GM12878 (cell line): ENCODE data around the gene ACTR5. TPM values are rescaled to one million over a fixed set of nuclear protein-coding genes. Genes with fewer than 3 reads are reported as not detected.

Source experiments
- ATAC-seq: fragments of 200-7000 bp; cut with Tn5 transposase; 3 replicates; pipeline ENCODE4 v1.9.1; 2020; ENCODE audit warnings: mild to moderate bottlenecking, moderate library complexity
- BruUV-seq: library from RNA; stranded (reverse); fragments of 400-500 nt; replicated peaks from 2 replicates; lab custom pipeline; 2021; lab: Mats Ljungman, UMichigan
- CTCF ChIA-PET: fragments of 300-600 bp; sonication (Branson Sonifier 250); formaldehyde crosslinking; extraction: SDS; loops from one replicate; lab custom pipeline; 2021; ENCODE audit warnings: inconsistent platforms; lab: Yijun Ruan, JAX
- POLR2A ChIA-PET: fragments of 350-600 bp; formaldehyde crosslinking; extraction: SDS; loops from one replicate; lab custom pipeline; 2021; ENCODE audit warnings: inconsistent platforms; lab: Charles Lee
- RAD21 ChIA-PET: fragments of 300-600 bp; sonication (Branson Sonifier 250); formaldehyde crosslinking; loops from one replicate; lab custom pipeline; 2023; ENCODE audit warnings: antibody characterized with exemption; ENCODE audit not compliant: unreplicated experiment; lab: Charles Lee
- SMC1A ChIA-PET: fragments of 300-600 bp; sonication (Branson Sonifier 250); formaldehyde crosslinking; loops from one replicate; lab custom pipeline; 2023; ENCODE audit not compliant: unreplicated experiment, uncharacterized antibody; lab: Charles Lee
- DNase-seq: peaks from one replicate; pipeline ENCODE4 v3.0.0-alpha.2; 2011; ENCODE audit warnings: low read depth, low spot score
- FAIRE-seq: peaks from 3 replicates; lab custom pipeline; 2011; peaks lifted over from hg19 to GRCh38; lab: Jason Lieb, UNC
- H2AFZ ChIP-seq: 2 replicates; pipeline ENCODE4 v1.6.0; 2011; ENCODE audit warnings: low read depth, low read length, control low read depth; ENCODE audit not compliant: control insufficient read depth
- H3K27ac ChIP-seq: 2 replicates; pipeline ENCODE4 v1.5.1; 2011; ENCODE audit warnings: control low read depth; ENCODE audit not compliant: control insufficient read depth, insufficient read depth
- H3K27me3 ChIP-seq, 2 experiments: replicated peaks in 1 of 2; 2 replicates each; pipeline versions ENCODE4 v1.6.0 to v1.6.1; 2011; ENCODE audit warnings: low read length in 1 of 2; ENCODE audit not compliant: control insufficient read depth in 2 of 2, insufficient read depth in 2 of 2
- H3K36me3 ChIP-seq, 2 experiments: 2 replicates each; pipeline ENCODE4 v1.5.1; 2011; ENCODE audit warnings: low read length in 1 of 2; ENCODE audit not compliant: control insufficient read depth in 2 of 2, insufficient read depth in 2 of 2
- H3K4me1 ChIP-seq: 2 replicates; pipeline ENCODE4 v1.6.1; 2011; ENCODE audit warnings: mild to moderate bottlenecking, low read length, moderate library complexity, mixed read lengths; ENCODE audit not compliant: control insufficient read depth, insufficient read depth
- H3K4me2 ChIP-seq: 2 replicates; pipeline ENCODE4 v1.6.0; 2011; ENCODE audit warnings: control low read depth; ENCODE audit not compliant: control insufficient read depth, insufficient read depth
- H3K4me3 ChIP-seq: fragments of 200-600 bp; sonication (generic); 2 replicates; pipeline ENCODE4 v1.5.1; 2016
- H3K79me2 ChIP-seq: 2 replicates; pipeline ENCODE4 v1.6.0; 2011; ENCODE audit warnings: low read length; ENCODE audit not compliant: control insufficient read depth, insufficient read depth
- H3K9ac ChIP-seq: 2 replicates; pipeline ENCODE4 v1.8.0; 2011; ENCODE audit warnings: low read length, control low read depth, mixed read lengths; ENCODE audit not compliant: control insufficient read depth, insufficient read depth
- H3K9me3 ChIP-seq: replicated peaks from 3 replicates; pipeline ENCODE4 v1.5.1; 2011; ENCODE audit warnings: mild to moderate bottlenecking, low read length; ENCODE audit not compliant: control insufficient read depth, insufficient read depth
- H4K20me1 ChIP-seq: 2 replicates; pipeline ENCODE4 v1.6.0; 2011; ENCODE audit not compliant: control insufficient read depth, insufficient read depth
- ASH2L ChIP-seq: fragments of 300-600, 200-600 bp; sonication (generic); IDR thresholded peaks from 2 replicates; pipeline ENCODE4 v1.6.1; 2017; ENCODE audit warnings: low read depth, mild to moderate bottlenecking, borderline replicate concordance
- BRCA1 ChIP-seq: IDR thresholded peaks from 2 replicates; pipeline ENCODE4 v1.6.1; 2011; ENCODE audit warnings: low read depth, low read length, improper control_type of control experiment
- CBX5 ChIP-seq: sonication (generic); IDR thresholded peaks from 2 replicates; pipeline ENCODE4 v1.6.1; 2016; ENCODE audit warnings: low read depth, moderate library complexity, mild to moderate bottlenecking, inconsistent platforms
- CEBPZ ChIP-seq: fragments of 150-350 bp; IDR thresholded peaks from 2 replicates; pipeline ENCODE4 v1.6.1; 2016; ENCODE audit warnings: low read depth, low read length
- CHD4 ChIP-seq: fragments of 200-600 bp; sonication (generic); IDR thresholded peaks from 2 replicates; pipeline ENCODE4 v1.6.1; 2016; ENCODE audit warnings: mild to moderate bottlenecking
- DPF2 ChIP-seq: fragments of 450-650 bp; IDR thresholded peaks from 2 replicates; pipeline ENCODE4 v1.6.1; 2017; ENCODE audit warnings: mild to moderate bottlenecking
- GATAD2B ChIP-seq: fragments of 450-650 bp; conservative IDR thresholded peaks from 2 replicates; pipeline ENCODE4 v1.6.1; 2017; ENCODE audit warnings: low read depth, mild to moderate bottlenecking, moderate library complexity
- HSF1 ChIP-seq: fragments of 150-350 bp; IDR thresholded peaks from 2 replicates; pipeline ENCODE4 v1.6.1; 2014; ENCODE audit warnings: mild to moderate bottlenecking, low read depth, low read length
- KLF5 ChIP-seq: fragments of 450-650 bp; IDR thresholded peaks from 2 replicates; pipeline ENCODE4 v1.6.1; 2014; ENCODE audit warnings: mild to moderate bottlenecking; ENCODE audit not compliant: partially characterized antibody
- NBN ChIP-seq: fragments of 450-650 bp; IDR thresholded peaks from 2 replicates; pipeline ENCODE4 v1.6.1; 2016
- NFYB ChIP-seq: IDR thresholded peaks from 2 replicates; pipeline ENCODE4 v1.6.1; 2011; ENCODE audit warnings: low read depth, mild to moderate bottlenecking, low read length, improper control_type of control experiment, moderate library complexity; ENCODE audit not compliant: insufficient read depth
- PAX8 ChIP-seq: fragments of 450-650 bp; IDR thresholded peaks from 2 replicates; pipeline ENCODE4 v1.6.1; 2017; ENCODE audit warnings: mild to moderate bottlenecking, moderate library complexity
- POLR2A ChIP-seq: IDR thresholded peaks from 2 replicates; pipeline ENCODE4 v1.6.1; 2011; ENCODE audit warnings: low read depth, mild to moderate bottlenecking, low read length
- RCOR1 ChIP-seq: conservative IDR thresholded peaks from 2 replicates; pipeline ENCODE4 v1.6.1; 2012; ENCODE audit warnings: low read depth, low read length, improper control_type of control experiment
- SP1 ChIP-seq: IDR thresholded peaks from one replicate; pipeline ENCODE4 v1.6.1; 2011; ENCODE audit warnings: low read depth, low read length
- SRF ChIP-seq, 2 experiments: IDR thresholded peaks; 2 replicates each; pipeline ENCODE4 v1.6.1; 2011; ENCODE audit warnings: low read depth in 2 of 2, low read length in 2 of 2, mild to moderate bottlenecking in 1 of 2, moderate library complexity in 1 of 2
- USF2 ChIP-seq: IDR thresholded peaks from 2 replicates; pipeline ENCODE4 v1.6.1; 2011; ENCODE audit warnings: low read depth, low read length, improper control_type of control experiment, borderline replicate concordance
- WGBS: methylation state at CpG from one replicate; pipeline ENCODE4 v1.1.6; 2016; ENCODE audit warnings: low lambda C conversion rate; ENCODE audit not compliant: insufficient replicate concordance, insufficient coverage; ENCODE audit errors: missing lambda C conversion rate; 5-methylcytosine and 5-hydroxymethylcytosine counted together
- in situ Hi-C: fragments of 300-500 bp; cut with MboI; formaldehyde crosslinking; loops from 9 replicates; pipeline ENCODE4 v1.14.3; 2018; ENCODE audit warnings: mixed read lengths
- intact Hi-C: fragments of 100-400 bp; cut with micrococcal nuclease; formaldehyde crosslinking; loops from one replicate; pipeline ENCODE4 v1.14.2; 2022; ENCODE audit not compliant: unreplicated experiment
- polyA plus RNA-seq, 11 experiments: library from polyadenylated mRNA; depleted of rRNA in 4 of 11; unstranded in 6 of 11; stranded (reverse) in 5 of 11; fragments of >200 nt; fragmentation: Nextera tagmentation in 4 of 11; fragmentation: Illumina TruSeq in 1 of 11; extraction: Ambion mirVana in 4 of 11; extraction: Trizol in 1 of 11; gene quantifications; 1 replicate in 1 of 11; 2 replicates in 10 of 11; pipeline versions ENCODE4 v1.2.1 to v1.2.3, GENCODE V29; 2011 to 2016; ENCODE audit warnings: inconsistent platforms in 2 of 11, missing spikeins in 2 of 11, low read depth in 1 of 11
- total RNA-seq, 4 experiments: library from RNA; depleted of rRNA in 3 of 4; stranded (reverse); fragments of >200 nt in 3 of 4; fragmentation: Illumina TruSeq in 1 of 4; extraction: Trizol in 1 of 4; gene quantifications; 2 replicates each; pipeline versions ENCODE4 v1.2.1 to v1.2.3, GENCODE V29; 2013 to 2021
- TF ChIP-seq, protein P1 (sequence below): fragments of 450-650 bp; IDR thresholded peaks from 2 replicates; pipeline ENCODE4 v1.6.1; 2017; ENCODE audit warnings: mild to moderate bottlenecking

The ACTR5 gene
- total and polyA plus RNA-seq, 10 of the 15 experiments (the other 5 are each of a cell fraction or from before 2014, with no cell fraction given), result 0.52 to 14.7 (median 8.8) TPM

DNA sequence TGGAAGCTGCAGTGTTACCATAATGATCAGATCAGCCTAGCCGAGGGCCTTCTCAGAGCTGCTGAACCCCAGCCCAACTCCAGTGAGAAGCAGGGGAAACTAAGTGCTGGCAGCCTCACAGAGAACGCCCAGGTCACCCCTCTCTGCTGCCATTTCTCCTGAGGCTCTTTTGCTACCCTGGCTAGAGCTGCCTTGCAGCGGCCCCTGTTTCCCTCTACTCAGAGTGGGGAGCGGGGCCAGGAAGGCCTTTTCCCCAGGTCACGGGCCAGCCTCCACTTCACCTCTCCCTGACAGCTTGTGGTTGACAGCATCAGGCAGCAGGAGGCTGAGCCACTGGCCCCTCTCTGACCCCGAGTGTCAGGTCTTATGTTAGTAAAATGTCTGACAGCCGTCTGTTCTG lies 22.7 kb downstream of the ACTR5 start:
- intact Hi-C loops, result no loop called here
- POLR2A ChIA-PET, result no interaction called here
- CTCF ChIA-PET, result no interaction called here
- Histone ChIP-seq H2AFZ (no peak overlapping the region), H3K27me3 (no peaks in the 10 kb centered on the region), H3K36me3 (peaks cover 9 to 13% of the 10 kb centered on the region in 2 experiments), H3K9ac (no peak overlapping the region), H3K4me1 (no peaks in the 10 kb centered on the region), H4K20me1 (no peaks in the 10 kb centered on the region), H3K4me2 (no peak overlapping the region), H3K79me2 (no peaks in the 10 kb centered on the region), H3K9me3 (no peaks in the 10 kb centered on the region), H3K27ac (no peak overlapping the region), H3K4me3 (no peak overlapping the region)
- no TSS peak for BruUV-seq
- no peak for TF ChIP-seq RCOR1
- no peak for TF ChIP-seq PAX8
- no peak for TF ChIP-seq HSF1
- no peak for TF ChIP-seq KLF5
- no peak for TF ChIP-seq ASH2L
- no peak for TF ChIP-seq CHD4
- no peak for TF ChIP-seq NFYB
- no peak for TF ChIP-seq POLR2A
- TF ChIP-seq, protein P1, sequence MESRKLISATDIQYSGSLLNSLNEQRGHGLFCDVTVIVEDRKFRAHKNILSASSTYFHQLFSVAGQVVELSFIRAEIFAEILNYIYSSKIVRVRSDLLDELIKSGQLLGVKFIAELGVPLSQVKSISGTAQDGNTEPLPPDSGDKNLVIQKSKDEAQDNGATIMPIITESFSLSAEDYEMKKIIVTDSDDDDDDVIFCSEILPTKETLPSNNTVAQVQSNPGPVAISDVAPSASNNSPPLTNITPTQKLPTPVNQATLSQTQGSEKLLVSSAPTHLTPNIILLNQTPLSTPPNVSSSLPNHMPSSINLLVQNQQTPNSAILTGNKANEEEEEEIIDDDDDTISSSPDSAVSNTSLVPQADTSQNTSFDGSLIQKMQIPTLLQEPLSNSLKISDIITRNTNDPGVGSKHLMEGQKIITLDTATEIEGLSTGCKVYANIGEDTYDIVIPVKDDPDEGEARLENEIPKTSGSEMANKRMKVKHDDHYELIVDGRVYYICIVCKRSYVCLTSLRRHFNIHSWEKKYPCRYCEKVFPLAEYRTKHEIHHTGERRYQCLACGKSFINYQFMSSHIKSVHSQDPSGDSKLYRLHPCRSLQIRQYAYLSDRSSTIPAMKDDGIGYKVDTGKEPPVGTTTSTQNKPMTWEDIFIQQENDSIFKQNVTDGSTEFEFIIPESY, result no peak
- no peak for TF ChIP-seq BRCA1
- no peak for TF ChIP-seq SP1
- TF ChIP-seq CEBPZ, result no peak
- TF ChIP-seq NBN, result no peak
- TF ChIP-seq DPF2, result no peak
- TF ChIP-seq CBX5, result no peak
- no peak for TF ChIP-seq SRF (IDR thresholded peaks at IDR 0.05; ENCODE audit: low read depth in 2 of 2, low read length in 2 of 2)
- no peak for TF ChIP-seq GATAD2B
- TF ChIP-seq USF2, result no peak
- over 99% methylated on average over 7 of the region's 7 CpGs for WGBS
- in situ Hi-C loops, result no loop called here
- FAIRE-seq, result no peak
- RAD21 ChIA-PET, result no interaction called here
- SMC1A ChIA-PET, result interaction anchor here (2.0 kb wide), 1 partner anchor 19 kb away, joined by 5 read pairs; no protein-coding TSS in a partner anchor
- ATAC-seq, result no peak
- DNase-seq, result no peak
